NCI-H748 (cell line): ENCODE results near the gene PPP2R2C.

ENCODE experiments used
- DNase-seq: peaks from one replicate; lab custom pipeline; 2025; ENCODE audit not compliant: unreplicated experiment; lab: John Stamatoyannopoulos, UW

Gene PPP2R2C

GRCh38 chr4:6472387-6473263 lies at the start of gene PPP2R2C:
TSS of gene PPP2R2C (minus strand) at chr4:6472614. CDS start at chr4:6472229, 385 bp downstream.
- DNase-seq, result peak; percentile 47

GRCh38 chr4:6520978-6521377 lies 48.6 kb upstream of the PPP2R2C start:
- no peak for DNase-seq

GRCh38 chr4:6520051-6520636 lies 47.7 kb upstream of the PPP2R2C start:
- no peak for DNase-seq

- no peak for DNase-seq
These were observed 44.8 kb upstream of the PPP2R2C start for GRCh38 chr4:6517171-6517570.

- DNase-seq, result no peak
These were observed 44.3 kb upstream of the PPP2R2C start for GRCh38 chr4:6516762-6517161.

GRCh38 chr4:6516281-6516680 lies 43.9 kb upstream of the PPP2R2C start:
- DNase-seq, result no peak

- DNase-seq, result no peak
These were observed 41.3 kb upstream of the PPP2R2C start for GRCh38 chr4:6513678-6514077.

- DNase-seq, result no peak
These were observed 37.2 kb upstream of the PPP2R2C start for GRCh38 chr4:6509587-6509986.

- no peak for DNase-seq
These were observed 34.9 kb upstream of the PPP2R2C start for GRCh38 chr4:6507345-6507744.

- DNase-seq, result no peak
These were observed 34.3 kb upstream of the PPP2R2C start for GRCh38 chr4:6506616-6507140.

- DNase-seq, result no peak
These were observed 32.6 kb upstream of the PPP2R2C start for GRCh38 chr4:6504900-6505496.

- DNase-seq, result no peak
These were observed 30.5 kb upstream of the PPP2R2C start for GRCh38 chr4:6502747-6503465.

- DNase-seq, result no peak
These were observed 29.7 kb upstream of the PPP2R2C start for GRCh38 chr4:6502147-6502546.

- no peak for DNase-seq
These were observed 28.8 kb upstream of the PPP2R2C start for GRCh38 chr4:6501171-6501570.

- no peak for DNase-seq
These were observed 28.2 kb upstream of the PPP2R2C start for GRCh38 chr4:6500481-6501140.

GRCh38 chr4:6499238-6499600 lies 26.8 kb upstream of the PPP2R2C start:
- no peak for DNase-seq

- DNase-seq, result no peak
These were observed 26.3 kb upstream of the PPP2R2C start for GRCh38 chr4:6498511-6499237.

- no peak for DNase-seq
These were observed 25.4 kb upstream of the PPP2R2C start for GRCh38 chr4:6497796-6498195.

GRCh38 chr4:6495736-6496135 lies 23.3 kb upstream of the PPP2R2C start:
- no peak for DNase-seq

GRCh38 chr4:6495296-6495590 lies 22.8 kb upstream of the PPP2R2C start:
- DNase-seq, result no peak
